Putamen (tissue), 1 donor: Measurements from ENCODE around the gene ATF4.
A peak's percentile ranks its signal among the peaks of the same experiment; 100 is the strongest.
"Not testable (repeated sequence)": the region's sequence is repeated elsewhere in the genome, so short reads cannot be mapped to it uniquely, and the experiment has no call there.

Source experiments
- DNase-seq: peaks from one replicate; pipeline ENCODE4 v3.0.0-alpha.2; 2016; ENCODE audit warnings: low spot score

Gene ATF4

DNA sequence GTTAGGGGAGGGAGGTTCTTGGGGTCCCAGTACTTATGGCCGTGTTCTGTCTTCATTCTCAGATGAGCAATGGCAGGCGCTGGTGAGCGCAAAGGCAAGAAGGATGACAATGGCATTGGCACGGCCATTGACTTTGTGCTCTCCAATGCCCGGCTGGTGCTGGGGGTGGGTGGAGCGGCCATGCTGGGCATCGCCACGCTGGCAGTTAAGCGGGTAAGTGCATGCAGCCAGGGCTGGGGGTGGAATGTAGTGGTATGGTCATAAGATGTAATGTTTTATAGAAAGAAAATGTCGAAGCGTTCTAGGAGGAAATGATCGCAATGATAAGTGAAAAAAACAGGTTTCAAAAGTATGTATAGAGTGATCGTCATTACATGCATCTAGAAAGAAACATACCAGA lies 9.1 kb upstream of the ATF4 start:
- DNase-seq, result no peak

DNA sequence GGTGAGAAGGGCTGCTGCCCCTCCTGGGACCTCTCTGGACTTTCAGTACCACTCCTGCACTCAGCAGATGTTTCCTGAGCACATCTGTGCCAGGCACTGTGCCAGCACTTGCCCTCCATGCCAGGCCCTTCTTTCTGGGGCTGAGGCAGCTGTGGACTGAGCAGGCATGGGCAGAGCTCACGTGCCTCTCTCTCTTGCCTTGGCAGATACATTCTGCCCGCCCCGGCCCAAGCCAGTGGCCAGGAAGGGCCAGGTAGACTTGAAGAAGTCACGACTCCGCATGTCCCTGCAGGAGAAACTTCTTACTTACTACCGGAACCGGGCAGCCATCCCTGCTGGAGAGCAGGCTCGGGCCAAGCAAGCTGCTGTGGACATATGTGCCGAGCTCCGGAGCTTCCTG lies 8.3 kb upstream of the ATF4 start:
- no peak for DNase-seq

- no peak for DNase-seq
These were observed 6.6 kb upstream of the ATF4 start for GRCh38 chr22:39513791-39514190.

GRCh38 chr22:39514373-39514973 lies 5.9 kb upstream of the ATF4 start:
- no peak for DNase-seq

- DNase-seq, result no peak
These were observed 4.9 kb upstream of the ATF4 start for GRCh38 chr22:39515266-39516050.

GRCh38 chr22:39517470-39517869 lies 2.9 kb upstream of the ATF4 start:
- DNase-seq, result no peak

GRCh38 chr22:39518144-39518786 lies 2.1 kb upstream of the ATF4 start:
- no peak for DNase-seq

GRCh38 chr22:39518996-39519680 lies 1.2 kb upstream of the ATF4 start:
- no peak for DNase-seq

- peak; percentile 93 for DNase-seq
These were observed 609 bp upstream of the ATF4 start for GRCh38 chr22:39519681-39520225.

GRCh38 chr22:39521106-39521885 lies 934 bp downstream of the ATF4 start:
- not testable (repeated sequence) for DNase-seq

- not testable (repeated sequence) for DNase-seq
These were observed 1.7 kb downstream of the ATF4 start for GRCh38 chr22:39522091-39522490.

- DNase-seq, result no peak
These were observed 2.4 kb downstream of the ATF4 start for GRCh38 chr22:39522567-39523300.

- DNase-seq, result no peak
These were observed 3.9 kb downstream of the ATF4 start for GRCh38 chr22:39524089-39524752.

- DNase-seq, result no peak
These were observed 4.6 kb downstream of the ATF4 start for GRCh38 chr22:39524753-39525657.

GRCh38 chr22:39525658-39525975 lies 5.3 kb downstream of the ATF4 start:
- no peak for DNase-seq

DNA sequence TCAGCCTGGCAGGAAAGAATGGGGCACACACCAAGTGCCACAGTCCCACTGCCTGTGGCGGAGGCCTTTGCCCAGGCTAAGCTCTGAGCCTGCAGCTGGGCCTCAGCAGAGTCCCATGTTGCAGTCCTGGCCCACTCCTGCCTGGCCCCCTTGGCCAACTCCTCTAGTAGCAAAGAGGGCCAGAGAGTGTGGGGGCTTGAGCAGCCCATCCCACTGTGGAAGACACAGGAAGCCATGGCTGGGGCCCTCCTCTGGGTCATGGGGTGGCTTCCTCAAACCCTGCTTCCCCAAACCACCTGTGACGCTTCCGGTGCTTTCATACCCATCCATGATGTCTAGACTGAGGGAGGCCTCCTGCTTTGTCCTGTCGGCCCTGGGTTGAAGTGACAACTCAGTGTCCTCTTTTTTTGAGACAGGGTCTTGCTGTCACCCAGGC lies 6.4 kb downstream of the ATF4 start:
- DNase-seq, result no peak

DNA sequence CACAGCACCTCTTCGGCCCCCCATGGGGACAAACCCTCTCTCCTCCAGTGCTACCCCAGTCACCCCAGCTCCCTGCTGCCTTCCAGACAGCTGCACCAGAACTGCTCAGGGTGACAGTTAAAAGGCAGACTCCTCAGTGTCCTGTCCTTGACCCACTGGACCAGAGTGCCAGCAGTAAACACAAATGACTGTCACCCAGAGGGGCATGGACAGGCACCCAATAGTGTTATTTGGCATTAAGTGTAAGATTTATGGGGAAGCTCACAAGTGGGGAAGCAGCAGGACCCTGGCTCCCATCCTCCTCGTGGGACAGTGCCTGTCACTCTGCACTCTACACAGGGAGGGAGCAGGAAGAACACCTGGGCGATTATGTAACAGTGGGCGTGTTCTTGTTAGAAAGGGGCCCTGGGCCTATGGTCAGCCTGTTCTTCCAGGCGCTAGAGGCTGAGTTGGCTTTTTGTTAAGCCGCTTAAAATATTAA lies 7.2 kb downstream of the ATF4 start:
- DNase-seq, result no peak

- no peak for DNase-seq
These were observed 7.8 kb downstream of the ATF4 start for GRCh38 chr22:39528080-39528661.
